K562 (cell line): ENCODE measurements around the gene DTNB. TPM values are rescaled to one million over a fixed set of nuclear protein-coding genes. Genes with fewer than 3 reads are reported as not detected.

Source experiments
- ESRRA ChIP-seq: fragments of 450-650 bp; IDR thresholded peaks from 2 replicates; pipeline ENCODE4 v1.6.1; 2014; ENCODE audit warnings: low read depth, mild to moderate bottlenecking, moderate library complexity, borderline replicate concordance
- FOXP1 ChIP-seq: sonication (generic); formaldehyde crosslinking; IDR thresholded peaks from 2 replicates; pipeline ENCODE4 v1.8.0; 2022; ENCODE audit warnings: mild to moderate bottlenecking, missing genetic modification reagents
- MIER1 ChIP-seq: fragments of 450-650 bp; IDR thresholded peaks from 2 replicates; pipeline ENCODE4 v1.6.1; 2016; ENCODE audit warnings: antibody characterized with exemption, mild to moderate bottlenecking, low read depth
- NFXL1 ChIP-seq: fragments of 450-650 bp; formaldehyde crosslinking; IDR thresholded peaks from 2 replicates; pipeline ENCODE4 v1.4.0; 2021; ENCODE audit warnings: mild to moderate bottlenecking
- NR3C1 ChIP-seq: sonication (generic); formaldehyde crosslinking; IDR thresholded peaks from 2 replicates; pipeline ENCODE4 v1.8.1; 2022; ENCODE audit warnings: missing genetic modification reagents
- RBM25 ChIP-seq: fragments of 200-400 bp; formaldehyde crosslinking; IDR thresholded peaks from 2 replicates; pipeline ENCODE4 v1.6.1; 2018; ENCODE audit warnings: low read length, low read depth, moderate library complexity; ENCODE audit not compliant: severe bottlenecking
- SRF ChIP-seq, 2 experiments: fragments of 250-450, 450-650 bp in 1 of 2; sonication (Bioruptor Pico) in 1 of 2; sonication (generic) in 1 of 2; formaldehyde crosslinking; IDR thresholded peaks; 2 replicates each; pipeline versions ENCODE4 v1.5.0 to v1.5.1; 2020 to 2022; ENCODE audit warnings: mild to moderate bottlenecking in 1 of 2, missing genetic modification reagents in 1 of 2
- YY1 ChIP-seq, 3 experiments: IDR thresholded peaks; 2 replicates each; pipeline ENCODE4 v1.6.1; 2011; ENCODE audit warnings: low read length in 2 of 3, mild to moderate bottlenecking in 2 of 3, moderate library complexity in 2 of 3, borderline replicate concordance in 1 of 3, control low read depth in 1 of 3, low read depth in 1 of 3; ENCODE audit not compliant: insufficient read depth in 3 of 3, insufficient replicate concordance in 2 of 3, control insufficient read depth in 1 of 3, insufficient read length in 1 of 3; ENCODE audit errors: extremely low read depth in 1 of 3
- ZBTB7A ChIP-seq: IDR thresholded peaks from 2 replicates; pipeline ENCODE4 v1.6.1; 2011; ENCODE audit warnings: low read depth, mild to moderate bottlenecking, low read length, moderate library complexity, borderline replicate concordance; ENCODE audit not compliant: control insufficient read depth
- polyA plus RNA-seq, 8 experiments: library from polyadenylated mRNA; depleted of rRNA in 4 of 8; stranded (reverse) in 5 of 8; unstranded in 3 of 8; fragments of >200 nt; fragmentation: Nextera tagmentation in 2 of 8; fragmentation: Illumina TruSeq in 1 of 8; extraction: Ambion mirVana in 2 of 8; extraction: Trizol in 1 of 8; gene quantifications; 2 replicates each; pipeline versions ENCODE4 v1.2.1 to v1.2.3, GENCODE V29; 2011 to 2014; ENCODE audit warnings: inconsistent platforms in 1 of 8, missing spikeins in 1 of 8
- total RNA-seq, 7 experiments: library from RNA; depleted of rRNA in 6 of 7; stranded (reverse); fragments of >200 nt in 6 of 7; fragmentation: Illumina TruSeq in 2 of 7; extraction: Trizol in 2 of 7; gene quantifications; 2 replicates each; pipeline versions ENCODE4 v1.2.1 to v1.2.3, GENCODE V29; 2011 to 2021; ENCODE audit warnings: low replicate concordance in 1 of 7
- TF ChIP-seq, protein P1 (sequence below): sonication (generic); formaldehyde crosslinking; IDR thresholded peaks from 2 replicates; pipeline ENCODE4 v1.9.0; 2022; ENCODE audit warnings: mild to moderate bottlenecking, missing genetic modification reagents
- TF ChIP-seq, protein P2 (sequence below), 3 experiments: fragments of 200-800 bp in 1 of 3; sonication (Bioruptor generic) in 1 of 3; sonication (generic) in 1 of 3; formaldehyde crosslinking in 1 of 3; IDR thresholded peaks; 2 replicates each; pipeline versions ENCODE4 v1.6.1 to v1.8.0; 2016 to 2022; ENCODE audit warnings: mild to moderate bottlenecking in 2 of 3, missing compliant biosample characterization in 2 of 3, missing genetic modification characterization in 2 of 3, missing genetic modification reagents in 1 of 3
- TF ChIP-seq, protein P3 (sequence below): sonication (generic); formaldehyde crosslinking; IDR thresholded peaks from 2 replicates; pipeline ENCODE4 v1.8.1; 2023; ENCODE audit warnings: mild to moderate bottlenecking, missing genetic modification reagents
- TF ChIP-seq, protein P4 (sequence below): fragments of 200-800 bp; sonication (Bioruptor generic); IDR thresholded peaks from 2 replicates; pipeline ENCODE4 v1.6.1; 2017; ENCODE audit warnings: missing genetic modification characterization, missing compliant biosample characterization

DTNB gene
- total and polyA plus RNA-seq, 9 of the 15 experiments (the other 6 are each of a cell fraction or from before 2014, with no cell fraction given): 0.18 to 2.0 (median 0.77) TPM; not detected in 2

DNA sequence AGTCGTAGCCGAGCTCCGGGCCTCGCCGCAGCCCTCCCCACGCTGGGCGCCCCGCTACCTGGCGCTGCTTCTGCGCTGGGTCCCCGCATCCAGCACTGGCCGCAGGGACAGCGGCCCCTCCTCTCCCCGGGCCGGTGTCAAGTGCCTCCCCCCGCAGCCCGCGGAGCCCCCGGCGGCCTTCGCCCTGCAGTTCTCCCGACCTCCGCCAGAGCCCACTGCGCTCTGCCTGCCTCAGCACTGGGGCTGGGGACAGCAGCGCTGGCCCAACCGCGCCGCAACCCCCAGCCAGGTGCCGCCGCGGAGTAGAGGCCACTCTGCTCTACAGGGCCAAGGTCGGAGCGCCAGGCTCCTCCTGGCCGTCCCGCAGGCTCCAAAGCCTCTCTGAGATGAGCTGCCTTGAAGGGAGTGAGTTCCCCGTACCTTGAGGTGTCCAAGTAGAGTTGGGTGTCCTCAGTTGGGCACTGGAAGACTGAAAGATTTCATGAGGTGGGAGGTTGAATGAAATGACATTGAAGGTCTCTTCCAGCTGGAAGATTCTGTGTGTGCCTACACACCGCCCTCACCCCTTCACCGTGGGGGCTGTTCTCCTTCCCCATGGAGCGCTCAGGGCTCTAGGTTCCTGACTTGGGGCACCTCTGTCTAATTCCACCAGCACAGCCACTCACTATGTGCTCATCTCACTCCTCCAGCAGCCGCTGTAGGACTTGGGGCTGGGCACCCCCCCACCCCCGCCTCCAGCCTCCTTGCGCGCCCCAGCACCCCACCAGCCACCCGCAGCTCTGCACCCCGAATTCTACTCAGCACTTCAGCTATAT is 330.8 kb downstream of the DTNB start (continued):
- TF ChIP-seq SRF (CRISPR knock-in tag; IDR thresholded peaks at IDR 0.05) (0 out of 4 replicates have a peak, but pooled peaks of 1 of the 2 experiments have one; percentile 44), YY1 (IDR thresholded peaks at IDR 0.05; ENCODE audit: borderline replicate concordance in 1 of 3, control insufficient read depth in 1 of 3, extremely low read depth in 1 of 3, insufficient read depth in 3 of 3, insufficient read length in 1 of 3, insufficient replicate concordance in 2 of 3, low read depth in 1 of 3, low read length in 2 of 3) (peak in 1 of 3 experiments; percentile 44), MIER1 (peak; percentile 92), NFXL1 (CRISPR knock-in tag) (no peak), FOXP1 (CRISPR knock-in tag) (peak; percentile 93), ZBTB7A (peak; percentile 95), ESRRA (0 out of 2 replicates have a peak, but pooled peaks have one; percentile 21), NR3C1 (CRISPR knock-in tag) (peak; percentile 91), RBM25 (peak; percentile 24)
- TF ChIP-seq, protein P1, sequence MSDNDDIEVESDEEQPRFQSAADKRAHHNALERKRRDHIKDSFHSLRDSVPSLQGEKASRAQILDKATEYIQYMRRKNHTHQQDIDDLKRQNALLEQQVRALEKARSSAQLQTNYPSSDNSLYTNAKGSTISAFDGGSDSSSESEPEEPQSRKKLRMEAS: peak; percentile 72
- TF ChIP-seq, protein P2, sequence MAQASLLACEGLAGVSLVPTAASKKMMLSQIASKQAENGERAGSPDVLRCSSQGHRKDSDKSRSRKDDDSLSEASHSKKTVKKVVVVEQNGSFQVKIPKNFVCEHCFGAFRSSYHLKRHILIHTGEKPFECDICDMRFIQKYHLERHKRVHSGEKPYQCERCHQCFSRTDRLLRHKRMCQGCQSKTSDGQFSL (CRISPR knock-in tag; IDR thresholded peaks at IDR 0.05): peak; percentile 59; the same call in 1 of the 2 replicates
- TF ChIP-seq, protein P2 (tag; IDR thresholded peaks at IDR 0.05): no peak
- TF ChIP-seq, protein P3, sequence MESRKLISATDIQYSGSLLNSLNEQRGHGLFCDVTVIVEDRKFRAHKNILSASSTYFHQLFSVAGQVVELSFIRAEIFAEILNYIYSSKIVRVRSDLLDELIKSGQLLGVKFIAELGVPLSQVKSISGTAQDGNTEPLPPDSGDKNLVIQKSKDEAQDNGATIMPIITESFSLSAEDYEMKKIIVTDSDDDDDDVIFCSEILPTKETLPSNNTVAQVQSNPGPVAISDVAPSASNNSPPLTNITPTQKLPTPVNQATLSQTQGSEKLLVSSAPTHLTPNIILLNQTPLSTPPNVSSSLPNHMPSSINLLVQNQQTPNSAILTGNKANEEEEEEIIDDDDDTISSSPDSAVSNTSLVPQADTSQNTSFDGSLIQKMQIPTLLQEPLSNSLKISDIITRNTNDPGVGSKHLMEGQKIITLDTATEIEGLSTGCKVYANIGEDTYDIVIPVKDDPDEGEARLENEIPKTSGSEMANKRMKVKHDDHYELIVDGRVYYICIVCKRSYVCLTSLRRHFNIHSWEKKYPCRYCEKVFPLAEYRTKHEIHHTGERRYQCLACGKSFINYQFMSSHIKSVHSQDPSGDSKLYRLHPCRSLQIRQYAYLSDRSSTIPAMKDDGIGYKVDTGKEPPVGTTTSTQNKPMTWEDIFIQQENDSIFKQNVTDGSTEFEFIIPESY (CRISPR knock-in tag): 0 out of 2 replicates have a peak, but pooled peaks have one; percentile 33
- TF ChIP-seq, protein P4, sequence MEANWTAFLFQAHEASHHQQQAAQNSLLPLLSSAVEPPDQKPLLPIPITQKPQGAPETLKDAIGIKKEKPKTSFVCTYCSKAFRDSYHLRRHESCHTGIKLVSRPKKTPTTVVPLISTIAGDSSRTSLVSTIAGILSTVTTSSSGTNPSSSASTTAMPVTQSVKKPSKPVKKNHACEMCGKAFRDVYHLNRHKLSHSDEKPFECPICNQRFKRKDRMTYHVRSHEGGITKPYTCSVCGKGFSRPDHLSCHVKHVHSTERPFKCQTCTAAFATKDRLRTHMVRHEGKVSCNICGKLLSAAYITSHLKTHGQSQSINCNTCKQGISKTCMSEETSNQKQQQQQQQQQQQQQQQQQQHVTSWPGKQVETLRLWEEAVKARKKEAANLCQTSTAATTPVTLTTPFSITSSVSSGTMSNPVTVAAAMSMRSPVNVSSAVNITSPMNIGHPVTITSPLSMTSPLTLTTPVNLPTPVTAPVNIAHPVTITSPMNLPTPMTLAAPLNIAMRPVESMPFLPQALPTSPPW (CRISPR knock-in tag): peak; percentile 85
